Sigmoid colon (tissue), 7 donors: ENCODE results near the gene IFNGR2. TPM values are rescaled to one million over a fixed set of nuclear protein-coding genes. Genes with fewer than 3 reads are reported as not detected.
A peak's percentile ranks its signal among the peaks of the same experiment; 100 is the strongest.

Experiments
- DNase-seq: peaks from one replicate; pipeline ENCODE4 v3.0.0-alpha.2; 2019
- H3K27ac ChIP-seq, 4 donors: fragments of 200-600 bp; sonication (generic); one replicate each; pipeline ENCODE4 v1.5.1; 2016 to 2019; ENCODE audit warnings: mild to moderate bottlenecking in 1 of 4
- H3K27me3 ChIP-seq, 3 donors: fragments of 200-600 bp; sonication (generic); one replicate each; pipeline ENCODE4 v1.5.1; 2019; ENCODE audit warnings: mild to moderate bottlenecking in 1 of 3
- H3K36me3 ChIP-seq, 4 donors: fragments of 200-600 bp; sonication (generic); one replicate each; pipeline ENCODE4 v1.5.1; 2016 to 2019
- H3K4me1 ChIP-seq, 4 donors: fragments of 200-600 bp; sonication (generic); one replicate each; pipeline ENCODE4 v1.5.1; 2017 to 2019
- H3K4me3 ChIP-seq, 4 donors: fragments of 200-600 bp; sonication (generic); one replicate each; pipeline ENCODE4 v1.5.1; 2017 to 2019; ENCODE audit warnings: mild to moderate bottlenecking in 2 of 4, moderate library complexity in 1 of 4
- H3K9me3 ChIP-seq, 4 donors: fragments of 200-600 bp in 3 of 4; sonication (generic) in 3 of 4; one replicate each; pipeline versions ENCODE4 v1.5.1 to v1.6.1; 2013 to 2019
- CTCF ChIP-seq, 4 experiments: fragments of 450-650 bp in 3 of 4; fragments of 200-600 bp in 1 of 4; IDR thresholded peaks; one replicate each; pipeline ENCODE4 v1.5.1; 2016 to 2019; ENCODE audit warnings: antibody characterized with exemption in 4 of 4, mild to moderate bottlenecking in 3 of 4, moderate library complexity in 2 of 4
- EP300 ChIP-seq, 4 donors: sonication (generic); formaldehyde crosslinking; IDR thresholded peaks; one replicate each; pipeline ENCODE4 v1.6.1; 2017; ENCODE audit warnings: antibody characterized with exemption in 4 of 4
- POLR2A ChIP-seq, 2 donors: fragments of 450-650 bp; IDR thresholded peaks; one replicate each; pipeline ENCODE4 v1.6.1; 2016; ENCODE audit warnings: antibody characterized with exemption in 2 of 2, mild to moderate bottlenecking in 2 of 2, moderate library complexity in 2 of 2
- POLR2AphosphoS5 ChIP-seq, 4 donors: sonication (generic); formaldehyde crosslinking; IDR thresholded peaks; one replicate each; pipeline ENCODE4 v1.6.1; 2017; ENCODE audit warnings: antibody characterized with exemption in 4 of 4
- WGBS, 2 donors: extraction: QIAGEN DNeasy Blood & Tissue Kit; methylation state at CpG; one replicate each; pipeline ENCODE4 v1.1.7; 2013; 5-methylcytosine and 5-hydroxymethylcytosine counted together
- intact Hi-C: fragments of 100-400 bp; cut with DNase I; formaldehyde crosslinking; loops from one replicate; pipeline ENCODE4 v1.15.1; 2023
- polyA plus RNA-seq, 3 donors: library from polyadenylated mRNA; stranded (reverse); fragments of 200-250 nt; gene quantifications; one replicate each; pipeline ENCODE4 v1.2.3, GENCODE V29; 2013
- total RNA-seq, 4 donors: library from RNA; depleted of rRNA; stranded (reverse); fragments of >200 nt; gene quantifications; one replicate each; pipeline ENCODE4 v1.1.0, GENCODE V29; 2016
- donor health status: healthy with polysubstance abuse.
- donor health status: Bipolar disorder and iron deficiency.
- donor health status: healthy.

The IFNGR2 gene
- total and polyA plus RNA-seq, 7 donors: 34.9 to 178 (median 65.8) TPM

GRCh38 chr21:33374080-33374449, 29.1 kb upstream of the IFNGR2 start:
- Histone ChIP-seq H3K36me3 (no peaks in the 10 kb centered on the region), H3K4me3 (no peak overlapping the region), H3K27ac (peak overlapping the region in 2 of 4 donors; percentile 17 to 55), H3K27me3 (no peaks in the 10 kb centered on the region), H3K9me3 (no peaks in the 10 kb centered on the region), H3K4me1 (no peaks in the 10 kb centered on the region)
- no peak for DNase-seq
- WGBS, 2 donors: 16 to 29% methylated on average over 2 of the region's 2 CpGs
- intact Hi-C loops: no loop called here
- TF ChIP-seq POLR2A (IDR thresholded peaks at IDR 0.05) (no peak), CTCF (IDR thresholded peaks at IDR 0.05) (no peak), EP300 (IDR thresholded peaks at IDR 0.05) (no peak), POLR2AphosphoS5 (IDR thresholded peaks at IDR 0.05) (no peak)

DNA sequence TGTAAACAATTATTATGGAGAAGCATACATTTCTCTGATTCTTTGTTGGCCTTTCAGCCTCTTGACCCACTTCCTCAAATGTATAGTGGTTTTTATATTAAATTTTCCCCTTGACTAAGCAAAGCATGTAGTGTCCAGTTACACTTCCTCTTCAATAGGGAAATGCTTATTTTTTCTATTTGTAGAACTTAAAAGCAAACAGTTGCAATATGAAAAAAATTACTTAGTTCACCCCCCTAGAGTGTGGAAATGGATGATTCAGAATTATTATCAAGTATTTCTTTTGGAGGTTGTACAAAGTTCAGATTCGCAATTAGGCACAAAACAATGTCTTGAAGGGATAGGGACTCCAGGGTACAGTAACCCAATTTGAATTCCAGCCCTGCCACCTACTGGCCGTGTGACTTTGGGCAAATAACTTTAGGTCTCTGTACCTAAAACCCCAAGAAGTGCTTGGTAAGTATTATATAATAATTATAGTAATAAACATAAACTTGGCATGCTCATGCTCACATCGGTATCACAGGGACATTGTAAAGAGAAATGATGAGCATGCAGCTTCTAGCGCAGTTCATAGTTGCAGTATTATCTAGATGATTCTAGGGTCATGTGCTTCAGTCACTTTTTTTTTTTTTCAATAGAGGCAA, 28.6 kb upstream of the IFNGR2 start:
- Histone ChIP-seq H3K27ac (peak overlapping the region in 1 of 4 donors; percentile 55), H3K9me3 (no peaks in the 10 kb centered on the region), H3K27me3 (no peaks in the 10 kb centered on the region), H3K4me3 (no peak overlapping the region), H3K4me1 (peaks cover 0 to 3% (median 1%) of the 10 kb centered on the region in 4 donors), H3K36me3 (no peaks in the 10 kb centered on the region)
- intact Hi-C loops: no loop called here
- TF ChIP-seq POLR2AphosphoS5 (IDR thresholded peaks at IDR 0.05) (no peak), CTCF (IDR thresholded peaks at IDR 0.05) (peak in 3 of 4 experiments; percentile 18 to 38 (median 30)), POLR2A (IDR thresholded peaks at IDR 0.05) (no peak), EP300 (IDR thresholded peaks at IDR 0.05) (no peak)
- 7 to 21% methylated on average over 4 of the region's 4 CpGs for WGBS, 2 donors
- no peak for DNase-seq

DNA sequence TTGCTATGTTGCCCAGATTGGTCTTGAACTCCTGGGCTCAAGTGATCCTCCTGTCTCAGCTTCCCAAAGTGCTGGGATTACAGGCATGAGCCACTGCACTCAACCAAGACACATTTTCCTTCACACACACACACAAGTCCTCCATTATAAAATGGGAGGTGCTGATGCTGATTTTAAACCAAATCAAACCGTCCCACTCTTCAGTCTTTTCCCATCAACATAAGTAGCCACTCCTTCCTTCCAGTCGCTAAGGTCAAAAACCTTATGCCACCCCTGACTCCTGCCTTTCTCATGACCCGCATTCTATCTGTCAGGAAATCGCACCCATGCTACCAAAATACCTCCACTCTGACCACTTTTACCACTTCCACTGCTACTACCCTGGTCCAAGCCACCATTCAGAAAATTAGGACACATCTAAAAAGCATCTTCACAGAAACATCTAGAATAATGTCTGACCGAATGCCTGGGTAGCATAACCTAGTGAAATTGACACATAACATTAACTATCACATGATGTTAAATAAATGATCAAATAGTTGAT, 28.0 kb upstream of the IFNGR2 start:
- Histone ChIP-seq H3K27me3 (no peaks in the 10 kb centered on the region), H3K9me3 (no peaks in the 10 kb centered on the region), H3K36me3 (no peaks in the 10 kb centered on the region), H3K4me1 (peaks cover 0 to 9% (median 6%) of the 10 kb centered on the region in 4 donors), H3K4me3 (no peak overlapping the region), H3K27ac (peak overlapping the region in 1 of 4 donors; percentile 38)
- TF ChIP-seq CTCF (IDR thresholded peaks at IDR 0.05): no peak
- no peak for TF ChIP-seq POLR2A (IDR thresholded peaks at IDR 0.05)
- no peak for TF ChIP-seq EP300 (IDR thresholded peaks at IDR 0.05)
- TF ChIP-seq POLR2AphosphoS5 (IDR thresholded peaks at IDR 0.05): no peak
- WGBS, 2 donors: 57 to 70% methylated on average over 5 of the region's 5 CpGs
- DNase-seq: no peak
- intact Hi-C loops: no loop called here

DNA sequence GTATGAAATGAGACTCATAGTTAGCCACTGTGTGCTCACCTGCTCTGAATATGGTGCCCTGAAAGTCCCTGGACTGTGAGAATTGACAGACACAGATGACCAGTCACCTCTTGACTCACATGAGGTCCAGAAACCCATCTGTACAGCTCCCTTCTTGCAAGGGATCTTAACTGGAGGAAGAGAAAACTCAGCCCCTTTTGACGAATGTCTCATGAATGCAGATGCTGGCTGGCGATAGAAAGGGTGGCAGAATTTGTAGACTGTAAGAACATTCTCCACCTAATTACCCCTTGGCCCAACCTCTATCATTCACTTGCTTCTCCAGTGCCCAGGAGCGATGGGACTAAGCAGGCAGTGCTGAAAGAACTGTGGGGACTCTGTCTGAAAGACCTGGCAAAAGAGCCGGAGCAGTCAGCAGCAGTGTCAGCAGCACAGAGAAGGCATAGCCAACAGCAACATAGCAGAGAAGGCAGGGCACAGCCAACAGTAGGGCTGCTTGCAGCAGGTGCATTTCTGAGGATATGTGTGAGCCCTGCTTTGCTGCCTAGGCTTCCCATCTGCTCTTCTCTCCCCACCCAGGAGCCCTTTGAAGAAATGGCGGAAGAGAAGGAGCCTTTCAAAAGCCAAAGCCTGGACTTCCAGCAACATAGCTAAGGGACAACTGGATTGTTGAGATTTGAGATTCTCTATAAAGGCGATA, 25.8 kb upstream of the IFNGR2 start:
- 90 to 95% methylated on average over 6 of the region's 6 CpGs for WGBS, 2 donors
- no peak overlapping the region for H3K4me3 ChIP-seq
- H3K27ac ChIP-seq: no peak overlapping the region
- H3K4me1 ChIP-seq: peaks cover 0 to 17% (median 13%) of the 10 kb centered on the region in 4 donors
- intact Hi-C loops: no loop called here
- TF ChIP-seq POLR2AphosphoS5 (IDR thresholded peaks at IDR 0.05) (no peak), POLR2A (IDR thresholded peaks at IDR 0.05) (no peak), CTCF (IDR thresholded peaks at IDR 0.05) (no peak), EP300 (IDR thresholded peaks at IDR 0.05) (no peak)
- H3K9me3 ChIP-seq: no peaks in the 10 kb centered on the region
- H3K27me3 ChIP-seq: no peaks in the 10 kb centered on the region
- H3K36me3 ChIP-seq: no peaks in the 10 kb centered on the region
- no peak for DNase-seq
